GM12878 (cell line): ENCODE results near the gene PLEKHG2. TPM values are rescaled to one million over a fixed set of nuclear protein-coding genes. Genes with fewer than 3 reads are reported as not detected.

Experiments used
- BCL11A ChIP-seq: IDR thresholded peaks from 2 replicates; pipeline ENCODE4 v1.6.1; 2011; ENCODE audit warnings: low read depth, low read length
- CBX5 ChIP-seq: sonication (generic); IDR thresholded peaks from 2 replicates; pipeline ENCODE4 v1.6.1; 2016; ENCODE audit warnings: low read depth, moderate library complexity, mild to moderate bottlenecking, inconsistent platforms
- DPF2 ChIP-seq: fragments of 450-650 bp; IDR thresholded peaks from 2 replicates; pipeline ENCODE4 v1.6.1; 2017; ENCODE audit warnings: mild to moderate bottlenecking
- EP300 ChIP-seq, 2 experiments: fragments of 150-350 bp in 1 of 2; IDR thresholded peaks; 2 replicates each; pipeline ENCODE4 v1.6.1; 2011 to 2012; ENCODE audit warnings: low read depth in 2 of 2, low read length in 2 of 2, borderline replicate concordance in 1 of 2, improper control_type of control experiment in 1 of 2, inconsistent platforms in 1 of 2; ENCODE audit not compliant: control insufficient read depth in 1 of 2
- IRF4 ChIP-seq: IDR thresholded peaks from 2 replicates; pipeline ENCODE4 v1.6.1; 2011; ENCODE audit warnings: low read depth, low read length
- LARP7 ChIP-seq: fragments of 450-650 bp; IDR thresholded peaks from 2 replicates; pipeline ENCODE4 v1.6.1; 2017; ENCODE audit warnings: mild to moderate bottlenecking
- NBN ChIP-seq: fragments of 450-650 bp; IDR thresholded peaks from 2 replicates; pipeline ENCODE4 v1.6.1; 2016
- NFIC ChIP-seq: IDR thresholded peaks from 2 replicates; pipeline ENCODE4 v1.6.1; 2012; ENCODE audit warnings: low read depth, mild to moderate bottlenecking, inconsistent platforms, low read length, moderate library complexity
- NR2F1 ChIP-seq: fragments of 450-650 bp; conservative IDR thresholded peaks from 2 replicates; pipeline ENCODE4 v1.6.1; 2017; ENCODE audit warnings: mild to moderate bottlenecking
- NRF1 ChIP-seq: conservative IDR thresholded peaks from 2 replicates; pipeline ENCODE4 v1.6.1; 2011; ENCODE audit warnings: mild to moderate bottlenecking, low read depth, low read length, improper control_type of control experiment
- PAX8 ChIP-seq: fragments of 450-650 bp; IDR thresholded peaks from 2 replicates; pipeline ENCODE4 v1.6.1; 2017; ENCODE audit warnings: mild to moderate bottlenecking, moderate library complexity
- PML ChIP-seq: IDR thresholded peaks from 2 replicates; pipeline ENCODE4 v1.6.1; 2012; ENCODE audit warnings: low read length, inconsistent platforms
- POLR2AphosphoS5 ChIP-seq: IDR thresholded peaks from 2 replicates; pipeline ENCODE4 v1.6.1; 2011; ENCODE audit warnings: mild to moderate bottlenecking, low read length, inconsistent platforms
- RAD21 ChIP-seq: IDR thresholded peaks from 2 replicates; pipeline ENCODE4 v1.6.1; 2011; ENCODE audit warnings: mild to moderate bottlenecking, low read depth, low read length, moderate library complexity; ENCODE audit not compliant: insufficient read depth
- RELA ChIP-seq: fragments of 450-650 bp; IDR thresholded peaks from 2 replicates; pipeline ENCODE4 v1.8.0; 2014; ENCODE audit warnings: borderline replicate concordance; ENCODE audit not compliant: partially characterized antibody
- SMAD1 ChIP-seq: fragments of 450-650 bp; IDR thresholded peaks from 2 replicates; pipeline ENCODE4 v1.6.1; 2018; ENCODE audit warnings: mild to moderate bottlenecking, low read depth; ENCODE audit not compliant: partially characterized antibody
- SPI1 ChIP-seq: IDR thresholded peaks from 2 replicates; pipeline ENCODE4 v1.6.1; 2011; ENCODE audit warnings: low read depth, mild to moderate bottlenecking, low read length, moderate library complexity, borderline replicate concordance; ENCODE audit not compliant: insufficient read depth
- SREBF2 ChIP-seq: IDR thresholded peaks from 2 replicates; pipeline ENCODE4 v1.6.1; 2012; ENCODE audit warnings: mild to moderate bottlenecking, low read length
- SUZ12 ChIP-seq: fragments of 200-600 bp; sonication (generic); IDR thresholded peaks from one replicate; pipeline ENCODE4 v1.6.1; 2018; ENCODE audit warnings: antibody characterized with exemption, mild to moderate bottlenecking; ENCODE audit not compliant: unreplicated experiment
- TAF1 ChIP-seq: IDR thresholded peaks from 2 replicates; pipeline ENCODE4 v1.6.1; 2011; ENCODE audit warnings: mild to moderate bottlenecking, low read depth, low read length, borderline replicate concordance
- TCF12 ChIP-seq: IDR thresholded peaks from 2 replicates; pipeline ENCODE4 v1.6.1; 2011; ENCODE audit warnings: low read depth, mild to moderate bottlenecking, low read length
- ZNF217 ChIP-seq: fragments of 450-650 bp; IDR thresholded peaks from 2 replicates; pipeline ENCODE4 v1.6.1; 2017; ENCODE audit warnings: antibody characterized with exemption, mild to moderate bottlenecking
- ZNF24 ChIP-seq: fragments of 450-650 bp; IDR thresholded peaks from 2 replicates; pipeline ENCODE4 v1.6.1; 2017; ENCODE audit warnings: antibody characterized with exemption, mild to moderate bottlenecking
- polyA plus RNA-seq, 11 experiments: library from polyadenylated mRNA; depleted of rRNA in 4 of 11; unstranded in 6 of 11; stranded (reverse) in 5 of 11; fragments of >200 nt; fragmentation: Nextera tagmentation in 4 of 11; fragmentation: Illumina TruSeq in 1 of 11; extraction: Ambion mirVana in 4 of 11; extraction: Trizol in 1 of 11; gene quantifications; 1 replicate in 1 of 11; 2 replicates in 10 of 11; pipeline versions ENCODE4 v1.2.1 to v1.2.3, GENCODE V29; 2011 to 2016; ENCODE audit warnings: inconsistent platforms in 2 of 11, missing spikeins in 2 of 11, low read depth in 1 of 11
- total RNA-seq, 4 experiments: library from RNA; depleted of rRNA in 3 of 4; stranded (reverse); fragments of >200 nt in 3 of 4; fragmentation: Illumina TruSeq in 1 of 4; extraction: Trizol in 1 of 4; gene quantifications; 2 replicates each; pipeline versions ENCODE4 v1.2.1 to v1.2.3, GENCODE V29; 2013 to 2021
- TF ChIP-seq, protein P1 (sequence below): fragments of 450-650 bp; conservative IDR thresholded peaks from 2 replicates; pipeline ENCODE4 v1.6.1; 2017; ENCODE audit warnings: mild to moderate bottlenecking, moderate library complexity
- TF ChIP-seq, protein P2 (sequence below): IDR thresholded peaks from 2 replicates; pipeline ENCODE4 v1.6.1; 2012; ENCODE audit warnings: improper control_type of control experiment, low read depth, low read length; ENCODE audit not compliant: insufficient replicate concordance

The PLEKHG2 gene
- total and polyA plus RNA-seq, 10 of the 15 experiments (the other 5 are each of a cell fraction or from before 2014, with no cell fraction given): 3.0 to 62.5 (median 17.2) TPM

DNA sequence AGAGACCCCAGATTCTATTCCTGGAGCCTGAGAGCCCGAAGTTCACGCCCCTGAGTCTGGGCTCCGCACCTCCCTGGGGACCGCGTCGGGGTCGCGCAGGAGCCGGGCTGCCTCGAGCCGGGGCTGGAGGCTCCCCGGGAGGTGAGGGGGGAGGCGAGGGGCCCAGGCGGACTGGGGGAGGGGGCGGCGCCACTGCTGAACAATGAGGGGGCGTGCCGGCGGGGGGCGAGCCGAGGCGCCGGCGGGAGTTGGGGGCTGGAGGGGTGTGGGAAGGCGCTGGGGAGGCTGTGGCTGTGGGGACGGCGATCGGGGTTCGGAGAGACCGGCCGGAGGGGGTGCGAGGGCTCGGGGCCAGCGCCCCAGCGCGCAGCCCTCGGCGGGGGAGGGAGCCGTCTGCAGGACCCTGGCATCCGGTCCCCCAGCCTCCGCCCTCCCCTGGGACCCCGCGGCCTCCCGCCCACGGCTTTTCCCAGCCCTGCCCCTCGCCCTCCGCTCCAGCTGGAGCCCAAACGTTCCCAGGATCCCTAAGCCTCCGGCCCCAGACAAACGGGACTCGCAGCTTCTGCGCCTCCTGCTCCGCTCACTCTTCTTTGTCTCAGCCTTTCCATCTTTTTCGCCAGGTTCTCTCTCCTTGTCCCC lies 922 bp downstream of the PLEKHG2 start (continued):
- TF ChIP-seq EP300 (IDR thresholded peaks at IDR 0.05; ENCODE audit: borderline replicate concordance in 1 of 2, control insufficient read depth in 1 of 2, low read depth in 2 of 2, low read length in 2 of 2) (no peak), NR2F1 (no peak), NFIC (no peak), SPI1 (no peak), POLR2AphosphoS5 (no peak), LARP7 (no peak), IRF4 (no peak), TAF1 (no peak), DPF2 (no peak; the same call in 1 of the 2 replicates), PML (no peak), TCF12 (peak; percentile 60; the same call in 1 of the 2 replicates), ZNF24 (no peak), NRF1 (no peak), SMAD1 (no peak), PAX8 (no peak), RELA (no peak), SUZ12 (no peak), CBX5 (no peak), BCL11A (no peak), RAD21 (no peak), ZNF217 (no peak), NBN (no peak), SREBF2 (no peak)
- TF ChIP-seq, protein P1, sequence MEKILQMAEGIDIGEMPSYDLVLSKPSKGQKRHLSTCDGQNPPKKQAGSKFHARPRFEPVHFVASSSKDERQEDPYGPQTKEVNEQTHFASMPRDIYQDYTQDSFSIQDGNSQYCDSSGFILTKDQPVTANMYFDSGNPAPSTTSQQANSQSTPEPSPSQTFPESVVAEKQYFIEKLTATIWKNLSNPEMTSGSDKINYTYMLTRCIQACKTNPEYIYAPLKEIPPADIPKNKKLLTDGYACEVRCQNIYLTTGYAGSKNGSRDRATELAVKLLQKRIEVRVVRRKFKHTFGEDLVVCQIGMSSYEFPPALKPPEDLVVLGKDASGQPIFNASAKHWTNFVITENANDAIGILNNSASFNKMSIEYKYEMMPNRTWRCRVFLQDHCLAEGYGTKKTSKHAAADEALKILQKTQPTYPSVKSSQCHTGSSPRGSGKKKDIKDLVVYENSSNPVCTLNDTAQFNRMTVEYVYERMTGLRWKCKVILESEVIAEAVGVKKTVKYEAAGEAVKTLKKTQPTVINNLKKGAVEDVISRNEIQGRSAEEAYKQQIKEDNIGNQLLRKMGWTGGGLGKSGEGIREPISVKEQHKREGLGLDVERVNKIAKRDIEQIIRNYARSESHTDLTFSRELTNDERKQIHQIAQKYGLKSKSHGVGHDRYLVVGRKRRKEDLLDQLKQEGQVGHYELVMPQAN: peak; percentile 14; the same call in 1 of the 2 replicates
- TF ChIP-seq, protein P2, sequence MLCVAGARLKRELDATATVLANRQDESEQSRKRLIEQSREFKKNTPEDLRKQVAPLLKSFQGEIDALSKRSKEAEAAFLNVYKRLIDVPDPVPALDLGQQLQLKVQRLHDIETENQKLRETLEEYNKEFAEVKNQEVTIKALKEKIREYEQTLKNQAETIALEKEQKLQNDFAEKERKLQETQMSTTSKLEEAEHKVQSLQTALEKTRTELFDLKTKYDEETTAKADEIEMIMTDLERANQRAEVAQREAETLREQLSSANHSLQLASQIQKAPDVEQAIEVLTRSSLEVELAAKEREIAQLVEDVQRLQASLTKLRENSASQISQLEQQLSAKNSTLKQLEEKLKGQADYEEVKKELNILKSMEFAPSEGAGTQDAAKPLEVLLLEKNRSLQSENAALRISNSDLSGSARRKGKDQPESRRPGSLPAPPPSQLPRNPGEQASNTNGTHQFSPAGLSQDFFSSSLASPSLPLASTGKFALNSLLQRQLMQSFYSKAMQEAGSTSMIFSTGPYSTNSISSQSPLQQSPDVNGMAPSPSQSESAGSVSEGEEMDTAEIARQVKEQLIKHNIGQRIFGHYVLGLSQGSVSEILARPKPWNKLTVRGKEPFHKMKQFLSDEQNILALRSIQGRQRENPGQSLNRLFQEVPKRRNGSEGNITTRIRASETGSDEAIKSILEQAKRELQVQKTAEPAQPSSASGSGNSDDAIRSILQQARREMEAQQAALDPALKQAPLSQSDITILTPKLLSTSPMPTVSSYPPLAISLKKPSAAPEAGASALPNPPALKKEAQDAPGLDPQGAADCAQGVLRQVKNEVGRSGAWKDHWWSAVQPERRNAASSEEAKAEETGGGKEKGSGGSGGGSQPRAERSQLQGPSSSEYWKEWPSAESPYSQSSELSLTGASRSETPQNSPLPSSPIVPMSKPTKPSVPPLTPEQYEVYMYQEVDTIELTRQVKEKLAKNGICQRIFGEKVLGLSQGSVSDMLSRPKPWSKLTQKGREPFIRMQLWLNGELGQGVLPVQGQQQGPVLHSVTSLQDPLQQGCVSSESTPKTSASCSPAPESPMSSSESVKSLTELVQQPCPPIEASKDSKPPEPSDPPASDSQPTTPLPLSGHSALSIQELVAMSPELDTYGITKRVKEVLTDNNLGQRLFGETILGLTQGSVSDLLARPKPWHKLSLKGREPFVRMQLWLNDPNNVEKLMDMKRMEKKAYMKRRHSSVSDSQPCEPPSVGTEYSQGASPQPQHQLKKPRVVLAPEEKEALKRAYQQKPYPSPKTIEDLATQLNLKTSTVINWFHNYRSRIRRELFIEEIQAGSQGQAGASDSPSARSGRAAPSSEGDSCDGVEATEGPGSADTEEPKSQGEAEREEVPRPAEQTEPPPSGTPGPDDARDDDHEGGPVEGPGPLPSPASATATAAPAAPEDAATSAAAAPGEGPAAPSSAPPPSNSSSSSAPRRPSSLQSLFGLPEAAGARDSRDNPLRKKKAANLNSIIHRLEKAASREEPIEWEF: no peak
